GM18498 (cell line): ENCODE data around the gene PFDN4.
A peak's percentile ranks its signal among the peaks of the same experiment; 100 is the strongest.

ENCODE experiments used
- ATAC-seq: cut with Tn5 transposase; IDR thresholded peaks from one replicate; pipeline ENCODE4 v1.9.1; 2021; ENCODE audit warnings: mild to moderate bottlenecking, moderate library complexity; ENCODE audit not compliant: unreplicated experiment

PFDN4 gene

GRCh38 chr20:54200487-54201267 is 7.2 kb upstream of the PFDN4 start:
- no peak for ATAC-seq

- ATAC-seq = no peak
Measured at GRCh38 chr20:54201268-54201846, 6.5 kb upstream of the PFDN4 start.

- no peak for ATAC-seq
Measured at GRCh38 chr20:54203281-54203680, 4.6 kb upstream of the PFDN4 start.

- ATAC-seq = no peak
Measured at GRCh38 chr20:54204063-54204462, 3.8 kb upstream of the PFDN4 start.

GRCh38 chr20:54204481-54204880 is 3.4 kb upstream of the PFDN4 start:
- ATAC-seq = no peak

- no peak for ATAC-seq
Measured at GRCh38 chr20:54205450-54205849, 2.4 kb upstream of the PFDN4 start.

- ATAC-seq = peak; percentile 10
Measured at GRCh38 chr20:54207053-54207742, 689 bp upstream of the PFDN4 start.

- peak; percentile 15 for ATAC-seq
Measured at GRCh38 chr20:54208548-54209176, 775 bp downstream of the PFDN4 start.

GRCh38 chr20:54209216-54209813 is 1.4 kb downstream of the PFDN4 start:
- ATAC-seq = no peak

- no peak for ATAC-seq
Measured at GRCh38 chr20:54212226-54212625, 4.3 kb downstream of the PFDN4 start.

GRCh38 chr20:54212871-54213270 is 5.0 kb downstream of the PFDN4 start:
- ATAC-seq = no peak

- ATAC-seq = no peak
Measured at GRCh38 chr20:54214566-54214965, 6.7 kb downstream of the PFDN4 start.

GRCh38 chr20:54215157-54215789 is 7.4 kb downstream of the PFDN4 start:
- ATAC-seq = no peak

- no peak for ATAC-seq
Measured at GRCh38 chr20:54217762-54218161, 9.9 kb downstream of the PFDN4 start.

GRCh38 chr20:54218470-54218869 is 10.6 kb downstream of the PFDN4 start:
- no peak for ATAC-seq

GRCh38 chr20:54219751-54220426 is 12.0 kb downstream of the PFDN4 start:
- ATAC-seq = no peak

- ATAC-seq = no peak
Measured at GRCh38 chr20:54220722-54221121, 12.8 kb downstream of the PFDN4 start.

GRCh38 chr20:54221353-54221752 is 13.5 kb downstream of the PFDN4 start:
- ATAC-seq = peak; percentile 65

- no peak for ATAC-seq
Measured at GRCh38 chr20:54221996-54222890, 14.4 kb downstream of the PFDN4 start.
